Uterus (tissue), 4 donors: Measurements from ENCODE around the gene NUFIP1. TPM values are rescaled to one million over a fixed set of nuclear protein-coding genes. Genes with fewer than 3 reads are reported as not detected.
A peak's percentile ranks its signal among the peaks of the same experiment; 100 is the strongest.

ENCODE experiments used
- DNase-seq, 2 donors: peaks; one replicate each; pipeline ENCODE4 v3.0.0-alpha.2; 2019 to 2020
- H3K27ac ChIP-seq, 2 donors: fragments of 200-600 bp; sonication (generic); 1 replicate in 1 of 2; 2 replicates in 1 of 2; pipeline ENCODE4 v1.5.1; 2016 to 2018
- H3K27me3 ChIP-seq, 2 donors: fragments of 200-600 bp; sonication (generic); one replicate each; pipeline ENCODE4 v1.5.1; 2018 to 2019; ENCODE audit warnings: control low read depth in 1 of 2
- H3K36me3 ChIP-seq, 2 donors: fragments of 200-600 bp; sonication (generic); one replicate each; pipeline ENCODE4 v1.5.1; 2019; ENCODE audit warnings: control low read depth in 1 of 2
- H3K4me1 ChIP-seq, 2 donors: fragments of 200-600 bp; sonication (generic); one replicate each; pipeline ENCODE4 v1.5.1; 2018 to 2019; ENCODE audit warnings: control low read depth in 1 of 2
- H3K4me3 ChIP-seq, 2 donors: fragments of 200-600 bp; sonication (generic); 1 replicate in 1 of 2; 2 replicates in 1 of 2; pipeline ENCODE4 v1.5.1; 2018 to 2019; ENCODE audit warnings: mild to moderate bottlenecking in 1 of 2
- H3K9me3 ChIP-seq, 2 donors: fragments of 200-600 bp; sonication (generic); one replicate each; pipeline ENCODE4 v1.5.1; 2019; ENCODE audit warnings: control low read depth in 1 of 2
- POLR2A ChIP-seq, 2 donors: fragments of 450-650 bp; IDR thresholded peaks; one replicate each; pipeline ENCODE4 v1.6.1; 2016; ENCODE audit warnings: antibody characterized with exemption in 2 of 2, mild to moderate bottlenecking in 1 of 2, moderate library complexity in 1 of 2
- intact Hi-C: fragments of 100-400 bp; cut with DNase I; formaldehyde crosslinking; loops from one replicate; pipeline ENCODE4 v1.15.1; 2023; ENCODE audit warnings: low total_unique reads
- total RNA-seq, 4 donors: library from RNA; depleted of rRNA in 3 of 4; stranded (reverse); fragments of >200 nt in 3 of 4; gene quantifications; one replicate each; pipeline versions ENCODE4 v1.1.0 to v1.2.4, GENCODE V29; 2014 to 2023
- TF ChIP-seq, protein P1 (sequence below), 4 experiments: fragments of 200-600 bp in 2 of 4; fragments of 450-650 bp in 2 of 4; sonication (generic) in 2 of 4; IDR thresholded peaks; one replicate each; pipeline ENCODE4 v1.5.1; 2016 to 2019; ENCODE audit warnings: antibody characterized with exemption in 4 of 4, mild to moderate bottlenecking in 2 of 4, moderate library complexity in 1 of 4
- donor health status: DM: yes; HTN: yes; CAD: no.

Gene NUFIP1
- total RNA-seq, 4 donors from 2014 or later, result 0.51 to 7.3 (median 2.9) TPM

DNA sequence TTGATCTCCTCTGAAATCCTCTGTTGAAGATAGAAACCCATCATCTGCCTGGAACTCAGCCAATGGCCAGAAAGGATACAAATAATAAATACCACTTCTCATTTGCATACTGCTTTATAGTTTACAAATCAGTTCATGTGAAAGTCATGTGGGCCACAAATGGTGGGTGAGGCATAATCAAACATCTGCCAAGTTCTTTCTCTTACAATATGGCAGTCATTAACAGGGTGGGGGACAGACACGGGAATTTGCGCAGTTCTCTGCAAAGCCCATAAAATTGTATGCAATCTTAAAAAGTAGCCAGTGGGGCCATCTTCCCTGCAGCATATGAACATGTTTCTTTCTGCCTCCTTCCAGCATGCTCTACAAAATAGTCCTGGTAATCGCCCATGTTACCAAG, 59.6 kb downstream of the NUFIP1 start:
- Histone ChIP-seq H3K9me3 (no peaks in the 10 kb centered on the region), H3K27me3 (no peaks in the 10 kb centered on the region), H3K4me1 (no peaks in the 10 kb centered on the region), H3K4me3 (no peak overlapping the region), H3K27ac (no peak overlapping the region), H3K36me3 (no peaks in the 10 kb centered on the region)
- TF ChIP-seq, protein P1, sequence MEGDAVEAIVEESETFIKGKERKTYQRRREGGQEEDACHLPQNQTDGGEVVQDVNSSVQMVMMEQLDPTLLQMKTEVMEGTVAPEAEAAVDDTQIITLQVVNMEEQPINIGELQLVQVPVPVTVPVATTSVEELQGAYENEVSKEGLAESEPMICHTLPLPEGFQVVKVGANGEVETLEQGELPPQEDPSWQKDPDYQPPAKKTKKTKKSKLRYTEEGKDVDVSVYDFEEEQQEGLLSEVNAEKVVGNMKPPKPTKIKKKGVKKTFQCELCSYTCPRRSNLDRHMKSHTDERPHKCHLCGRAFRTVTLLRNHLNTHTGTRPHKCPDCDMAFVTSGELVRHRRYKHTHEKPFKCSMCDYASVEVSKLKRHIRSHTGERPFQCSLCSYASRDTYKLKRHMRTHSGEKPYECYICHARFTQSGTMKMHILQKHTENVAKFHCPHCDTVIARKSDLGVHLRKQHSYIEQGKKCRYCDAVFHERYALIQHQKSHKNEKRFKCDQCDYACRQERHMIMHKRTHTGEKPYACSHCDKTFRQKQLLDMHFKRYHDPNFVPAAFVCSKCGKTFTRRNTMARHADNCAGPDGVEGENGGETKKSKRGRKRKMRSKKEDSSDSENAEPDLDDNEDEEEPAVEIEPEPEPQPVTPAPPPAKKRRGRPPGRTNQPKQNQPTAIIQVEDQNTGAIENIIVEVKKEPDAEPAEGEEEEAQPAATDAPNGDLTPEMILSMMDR (IDR thresholded peaks at IDR 0.05), result no peak
- TF ChIP-seq POLR2A (IDR thresholded peaks at IDR 0.05), result no peak
- intact Hi-C loops, result no loop called here
- DNase-seq, result no peak

DNA sequence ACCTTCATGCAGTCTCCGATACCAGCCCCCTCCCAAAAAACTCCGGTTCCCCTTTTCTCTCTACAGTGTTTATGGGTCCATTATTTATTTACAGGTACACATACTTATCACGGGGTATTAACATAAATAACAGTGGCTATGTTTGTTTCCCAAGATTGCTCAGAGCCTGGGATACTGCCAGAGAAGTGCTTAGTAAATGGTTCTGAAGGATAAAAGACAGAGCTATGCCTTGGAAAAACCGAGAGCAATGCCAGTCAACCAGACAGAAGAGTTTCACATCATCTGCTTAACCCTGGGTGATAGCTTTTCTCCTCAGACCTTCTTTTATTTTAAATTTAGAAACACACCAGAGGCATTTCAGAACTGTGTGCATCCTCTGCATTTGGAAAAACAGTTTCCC, 61.3 kb downstream of the NUFIP1 start:
- intact Hi-C loops, result no loop called here

DNA sequence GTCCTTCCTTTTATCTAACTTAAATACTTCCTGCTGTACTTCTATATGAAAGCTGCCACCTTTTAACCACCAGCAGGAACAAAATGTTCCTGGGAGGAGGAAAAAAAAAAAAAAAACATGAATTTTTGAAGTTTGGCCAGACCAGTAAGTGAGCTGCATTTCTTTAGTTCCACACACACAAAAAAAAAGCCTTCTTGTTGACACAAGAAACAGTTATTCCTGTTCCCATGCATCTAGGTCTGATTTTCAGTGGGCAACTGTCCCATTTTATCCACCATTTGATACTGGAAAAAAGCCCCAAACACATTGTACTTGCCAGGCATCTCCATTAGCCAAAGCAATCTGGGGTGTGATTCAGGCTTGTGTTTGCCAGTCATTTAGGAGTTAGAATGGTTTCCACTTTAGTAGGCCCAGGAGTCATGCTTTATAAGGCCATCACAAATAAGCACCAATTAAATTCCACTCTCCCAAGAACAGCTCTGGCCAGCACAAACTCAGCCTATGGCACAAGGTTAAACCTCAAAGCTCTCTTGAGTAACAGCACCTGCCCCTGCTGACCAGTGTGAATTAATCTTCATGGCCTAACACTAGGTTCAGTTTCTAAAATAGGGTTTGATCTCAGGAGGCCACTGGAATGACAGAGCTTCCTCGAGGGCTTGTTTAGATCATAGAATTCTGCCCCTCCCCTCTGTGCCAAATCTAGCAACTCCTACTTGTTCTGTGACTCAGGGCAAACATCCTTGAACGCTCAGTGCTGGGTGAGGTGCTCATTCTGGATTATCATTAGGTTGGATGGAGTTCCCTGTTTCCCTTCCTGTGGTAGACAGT, 67.1 kb downstream of the NUFIP1 start:
- TF ChIP-seq POLR2A (IDR thresholded peaks at IDR 0.05), result peak; percentile 25 to 42
- TF ChIP-seq, protein P1 (IDR thresholded peaks at IDR 0.05), result no peak
- peak; percentile 61 to 88 for DNase-seq
- no peaks in the 10 kb centered on the region for H3K27me3 ChIP-seq
- intact Hi-C loops, result no loop called here
- H3K27ac ChIP-seq, result peak overlapping the region; percentile 88 to 99
- no peaks in the 10 kb centered on the region for H3K9me3 ChIP-seq
- no peak overlapping the region for H3K4me3 ChIP-seq
- peaks cover 0 to 4% of the 10 kb centered on the region in 2 donors for H3K4me1 ChIP-seq
- H3K36me3 ChIP-seq, result no peaks in the 10 kb centered on the region

More for the DNA sequence above, 61.3 kb downstream of the NUFIP1 start:
- H3K36me3 ChIP-seq, result no peaks in the 10 kb centered on the region
- no peak overlapping the region for H3K4me3 ChIP-seq
- H3K27me3 ChIP-seq, result no peaks in the 10 kb centered on the region
- H3K9me3 ChIP-seq, result no peaks in the 10 kb centered on the region
- DNase-seq, result peak in 1 of 2 donors; percentile 53
- H3K4me1 ChIP-seq, result no peaks in the 10 kb centered on the region
- peak overlapping the region; percentile 1 to 29 for H3K27ac ChIP-seq
- TF ChIP-seq, protein P1 (IDR thresholded peaks at IDR 0.05), result no peak
- no peak for TF ChIP-seq POLR2A (IDR thresholded peaks at IDR 0.05)

DNA sequence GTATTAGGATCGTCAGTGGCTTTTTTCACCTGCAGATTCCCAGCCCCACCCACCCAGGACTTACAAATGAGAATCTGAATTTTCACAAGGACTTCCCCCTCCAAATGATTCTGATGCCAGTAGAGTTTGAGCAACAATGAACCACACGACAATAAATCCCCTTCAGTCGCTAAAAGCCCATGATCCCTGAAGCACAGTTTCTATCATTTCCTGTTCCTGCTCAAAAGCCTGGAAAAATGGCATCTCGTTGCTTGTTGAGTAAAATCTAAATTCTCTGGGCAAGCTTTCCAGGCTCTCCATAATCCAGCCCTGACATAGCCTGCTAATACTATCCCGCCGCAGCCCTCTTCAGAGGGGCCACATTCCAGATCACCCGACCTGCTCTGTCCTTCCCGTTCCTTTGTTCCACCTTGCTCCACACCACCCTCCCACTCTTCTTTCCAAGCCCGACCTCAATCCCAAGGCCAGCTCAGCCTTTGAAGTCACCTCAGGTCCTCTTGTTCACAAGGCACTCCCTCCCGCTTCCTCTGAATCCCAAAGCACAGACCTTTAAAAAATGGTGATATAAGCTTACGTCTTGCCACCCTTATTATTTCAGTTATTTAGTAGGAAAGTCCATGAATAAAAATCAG, 67.9 kb downstream of the NUFIP1 start:
- no peak for DNase-seq
- Histone ChIP-seq H3K4me1 (peaks cover 0 to 4% of the 10 kb centered on the region in 2 donors), H3K9me3 (no peaks in the 10 kb centered on the region), H3K27ac (peak overlapping the region; percentile 88 to 99), H3K27me3 (no peaks in the 10 kb centered on the region), H3K4me3 (no peak overlapping the region), H3K36me3 (no peaks in the 10 kb centered on the region)
- intact Hi-C loops, result no loop called here
- TF ChIP-seq POLR2A (IDR thresholded peaks at IDR 0.05), result no peak
- TF ChIP-seq, protein P1 (IDR thresholded peaks at IDR 0.05), result no peak

DNA sequence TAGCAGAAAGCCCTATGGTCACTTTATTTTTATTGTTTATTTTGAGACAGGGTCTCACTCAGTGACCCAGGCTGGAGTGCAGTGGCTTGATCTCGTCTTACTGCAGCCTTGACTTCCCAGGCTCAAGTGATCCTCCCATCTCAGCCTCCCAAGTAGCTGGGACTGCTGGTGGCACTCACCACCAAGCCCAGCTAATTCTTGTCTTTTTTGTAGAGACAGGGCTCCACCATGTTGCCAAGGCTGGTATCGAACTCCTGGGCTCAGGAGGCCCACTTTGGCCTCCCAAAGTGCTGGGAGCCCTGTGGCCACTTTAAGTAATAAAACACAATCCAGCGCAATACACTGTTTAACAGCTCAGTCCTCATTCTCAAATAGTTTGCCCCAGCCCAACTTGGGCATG, 69.3 kb downstream of the NUFIP1 start:
- H3K36me3 ChIP-seq, result no peaks in the 10 kb centered on the region
- no peaks in the 10 kb centered on the region for H3K27me3 ChIP-seq
- peaks cover 0 to 4% of the 10 kb centered on the region in 2 donors for H3K4me1 ChIP-seq
- intact Hi-C loops, result no loop called here
- H3K4me3 ChIP-seq, result no peak overlapping the region
- H3K27ac ChIP-seq, result peak overlapping the region; percentile 88 to 99
- no peak for TF ChIP-seq POLR2A (IDR thresholded peaks at IDR 0.05)
- TF ChIP-seq, protein P1 (IDR thresholded peaks at IDR 0.05), result no peak
- no peak for DNase-seq
- H3K9me3 ChIP-seq, result no peaks in the 10 kb centered on the region
